SH-SY5Y (cell line): ENCODE measurements around the gene KRTAP19-2.

ENCODE experiments used
- GATA2 ChIP-seq: IDR thresholded peaks from 2 replicates; pipeline ENCODE4 v1.6.1; 2011; ENCODE audit warnings: mild to moderate bottlenecking, low read depth, low read length
- GATA3 ChIP-seq: IDR thresholded peaks from 2 replicates; pipeline ENCODE4 v1.6.1; 2011; ENCODE audit warnings: low read depth, mild to moderate bottlenecking, low read length, moderate library complexity

KRTAP19-2 gene, protein sequence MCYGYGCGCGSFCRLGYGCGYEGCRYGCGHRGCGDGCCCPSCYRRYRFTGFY

DNA sequence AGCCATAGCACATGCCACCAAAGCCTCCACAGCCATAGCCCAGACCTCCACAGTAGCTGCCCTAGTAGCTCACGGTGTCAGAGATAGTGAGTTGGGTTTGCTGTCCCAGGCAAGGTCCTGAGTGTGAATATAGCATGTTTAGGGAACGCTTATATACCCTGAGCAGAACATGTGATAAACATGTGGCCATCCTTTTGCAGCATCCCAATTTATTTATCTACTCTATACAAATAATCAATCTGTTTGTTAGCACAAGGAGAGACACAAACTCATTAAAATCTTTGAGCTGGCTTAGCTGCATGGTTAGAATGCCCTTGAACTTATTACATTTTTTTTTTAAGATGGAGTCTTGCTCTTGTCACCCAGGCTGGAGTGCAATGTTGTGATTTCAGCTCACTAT is at the start of gene KRTAP19-2:
Gene KRTAP19-2 (minus strand): TSS at position 101 of the 400 bp plus-strand sequence. CDS start 88 bp downstream, at position 13.
- TF ChIP-seq GATA3 (no peak), GATA2 (no peak)

DNA sequence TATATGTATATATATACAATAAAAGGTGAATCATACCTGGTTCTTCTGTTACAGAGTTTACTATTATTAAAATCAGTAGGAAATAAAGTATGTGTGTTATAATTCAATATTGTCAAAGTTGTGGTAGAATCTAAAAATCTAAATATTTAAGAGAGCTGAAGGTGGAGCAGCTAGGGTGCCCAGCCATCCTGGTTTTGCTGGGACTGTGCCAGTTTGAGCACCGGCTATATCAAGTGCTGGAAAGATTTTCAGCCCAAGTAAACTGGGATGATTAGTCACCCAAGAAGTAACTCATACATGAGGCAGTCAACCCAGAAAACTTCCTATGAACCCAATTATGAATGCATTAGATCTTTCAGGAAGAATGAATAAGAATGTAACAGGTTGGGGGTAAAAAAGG is 31.6 kb upstream of the KRTAP19-2 start:
- TF ChIP-seq GATA2 (no peak), GATA3 (no peak)

DNA sequence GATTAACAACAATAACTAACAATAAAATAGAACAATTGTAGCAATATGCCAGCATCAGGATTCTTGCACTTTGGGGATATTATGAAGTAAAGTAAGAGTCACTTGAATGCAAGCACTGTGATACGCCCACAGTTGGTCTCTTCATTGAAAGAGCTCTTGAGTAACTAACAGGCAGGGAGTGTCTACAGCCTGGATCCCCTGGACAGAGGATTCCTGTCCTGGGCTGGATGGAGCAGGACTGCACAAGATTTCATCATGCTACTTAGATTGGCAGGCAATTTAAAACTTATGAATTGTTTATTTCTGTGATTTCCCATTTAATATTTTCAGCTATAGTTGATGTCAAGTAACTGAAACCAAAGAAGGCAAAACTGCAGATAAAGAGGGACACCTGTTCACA is 28.4 kb upstream of the KRTAP19-2 start:
- TF ChIP-seq GATA3: no peak
- no peak for TF ChIP-seq GATA2

DNA sequence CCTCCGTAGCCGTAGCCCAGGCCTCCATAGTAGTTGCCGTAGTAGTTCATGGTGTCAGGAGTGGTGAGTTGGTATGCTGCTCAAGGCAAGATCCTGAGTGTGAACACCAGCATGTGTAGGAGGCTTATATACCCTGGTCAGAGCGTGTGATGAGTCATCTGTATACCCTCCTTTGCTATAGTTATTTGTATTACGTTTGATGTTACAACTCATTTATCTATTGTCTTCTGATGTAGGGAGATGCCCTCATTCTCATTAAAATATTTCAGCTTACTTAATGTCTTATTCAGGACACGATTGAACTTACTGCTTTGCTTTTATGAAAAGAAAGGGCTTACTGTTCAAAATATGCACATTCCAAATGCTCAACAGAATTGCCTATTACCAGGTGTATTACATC is 14.8 kb upstream of the KRTAP19-2 start, which contains the start of gene KRTAP19-5:
Gene KRTAP19-5 (minus strand): TSS at position 101 of the 400 bp plus-strand sequence. CDS start 51 bp downstream, at position 50.
- TF ChIP-seq GATA3 (no peak), GATA2 (no peak)

DNA sequence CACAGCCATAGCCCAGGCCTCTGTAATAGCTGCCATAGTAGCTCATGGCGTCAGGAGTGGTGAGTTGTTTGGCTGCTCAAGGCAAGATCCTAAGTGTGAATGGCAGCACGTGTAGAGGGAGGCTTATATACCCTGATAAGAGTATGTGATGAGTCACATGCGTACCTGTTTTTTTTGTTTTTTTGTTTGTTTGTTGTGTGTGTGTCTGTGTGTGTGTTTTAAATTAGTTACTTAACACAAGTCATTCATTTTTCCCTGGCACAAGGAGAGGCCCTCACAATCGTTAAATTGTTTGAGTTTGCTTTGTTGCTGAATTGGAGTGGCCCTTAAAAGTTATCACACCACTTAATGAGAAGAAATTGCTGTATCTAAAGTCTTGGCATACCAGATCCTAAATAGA is 9.8 kb upstream of the KRTAP19-2 start, which contains the start of gene KRTAP19-4:
Gene KRTAP19-4 (minus strand): TSS at position 101 of the 400 bp plus-strand sequence. CDS start 55 bp downstream, at position 46.
- TF ChIP-seq GATA3 (no peak), GATA2 (no peak)

DNA sequence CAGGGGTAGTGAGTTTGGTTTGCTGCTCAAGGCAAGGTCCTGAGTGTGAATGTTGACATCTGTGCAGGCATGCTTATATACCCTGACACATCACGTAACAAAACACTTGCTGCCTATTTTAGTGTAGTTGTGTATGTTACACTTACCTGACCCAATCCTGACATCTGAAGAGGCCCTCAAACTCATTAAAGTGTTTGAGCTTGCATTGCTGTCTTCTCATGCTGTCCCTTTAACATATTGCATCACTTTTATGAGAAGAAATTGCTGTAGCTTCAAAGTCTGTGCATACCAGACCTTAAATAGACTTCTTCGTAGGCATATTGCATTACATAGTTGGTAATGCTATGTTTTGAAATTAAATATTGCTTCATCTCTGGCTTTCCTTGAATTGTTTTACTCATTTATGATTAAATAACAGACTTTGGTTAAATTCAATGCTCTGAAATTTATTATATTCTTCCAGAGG is 4.8 kb upstream of the KRTAP19-2 start, which contains the start of gene KRTAP19-3:
Gene KRTAP19-3 (minus strand): TSS at position 51 of the 466 bp plus-strand sequence. CDS start 56 bp downstream, outside the sequence.
- TF ChIP-seq GATA2 (no peak), GATA3 (no peak)

DNA sequence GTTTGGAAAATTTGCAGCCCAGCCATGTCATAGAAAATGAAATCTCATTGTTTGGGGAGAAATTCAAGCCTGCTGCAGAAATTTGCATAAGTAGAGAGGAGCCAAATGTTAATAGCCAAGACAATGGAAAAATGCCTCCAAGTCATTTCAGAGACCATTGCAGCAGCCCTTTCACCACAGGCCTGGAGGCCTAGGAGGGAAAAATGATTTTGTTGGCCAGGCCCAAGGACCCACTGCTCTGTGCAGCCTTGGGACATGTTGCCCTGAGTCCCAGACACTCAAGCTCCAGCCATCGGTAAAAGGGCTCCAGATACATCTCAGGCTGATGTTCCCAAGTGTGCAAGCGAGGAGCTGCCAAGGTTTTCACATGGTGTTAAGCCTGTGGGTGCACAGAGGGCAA is 1.1 kb downstream of the KRTAP19-2 start:
- TF ChIP-seq GATA3 (no peak), GATA2 (no peak)

DNA sequence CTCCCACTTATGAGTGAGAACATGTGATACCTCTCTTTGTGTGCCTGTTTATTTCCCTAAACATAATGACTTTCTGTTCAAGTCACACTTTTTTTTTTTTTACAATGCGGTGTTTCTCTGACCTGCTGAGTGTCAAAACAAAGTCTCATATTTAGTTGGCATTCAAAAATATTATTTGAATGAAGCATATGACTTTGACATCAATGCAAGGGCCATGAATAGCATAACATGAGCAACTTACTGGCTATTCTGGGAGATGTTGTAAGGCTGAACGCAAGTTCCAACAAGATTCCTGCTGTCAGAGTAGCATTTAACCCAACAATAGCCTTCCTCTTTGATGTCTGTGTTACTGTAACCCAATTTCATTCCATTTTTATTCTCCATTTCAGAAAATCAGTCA is 5.1 kb downstream of the KRTAP19-2 start:
- TF ChIP-seq GATA3 (no peak), GATA2 (no peak)

DNA sequence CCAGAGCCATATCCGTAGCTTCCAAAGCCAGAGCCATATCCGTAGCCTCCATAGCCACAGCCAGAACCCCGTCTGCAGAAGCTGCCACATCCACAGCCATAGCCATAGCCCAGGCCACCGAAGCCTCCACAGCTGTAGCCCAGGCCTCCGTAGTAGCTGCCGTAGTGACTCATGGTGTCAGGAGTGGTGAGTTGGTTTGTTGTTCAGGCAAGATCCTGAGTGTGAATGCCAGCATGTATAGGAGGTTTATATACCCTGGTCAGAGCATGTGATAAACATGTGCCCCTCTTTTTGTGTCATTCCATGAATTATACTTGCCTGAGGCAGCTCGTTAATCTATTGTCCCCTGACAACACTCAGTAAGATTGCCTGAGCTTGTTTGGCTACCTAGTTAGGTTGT is 7.1 kb downstream of the KRTAP19-2 start, which contains the start of gene KRTAP19-1:
Gene KRTAP19-1 (minus strand): TSS at position 223 of the 400 bp plus-strand sequence. CDS start 50 bp downstream, at position 173.
- TF ChIP-seq GATA2: no peak
- no peak for TF ChIP-seq GATA3

DNA sequence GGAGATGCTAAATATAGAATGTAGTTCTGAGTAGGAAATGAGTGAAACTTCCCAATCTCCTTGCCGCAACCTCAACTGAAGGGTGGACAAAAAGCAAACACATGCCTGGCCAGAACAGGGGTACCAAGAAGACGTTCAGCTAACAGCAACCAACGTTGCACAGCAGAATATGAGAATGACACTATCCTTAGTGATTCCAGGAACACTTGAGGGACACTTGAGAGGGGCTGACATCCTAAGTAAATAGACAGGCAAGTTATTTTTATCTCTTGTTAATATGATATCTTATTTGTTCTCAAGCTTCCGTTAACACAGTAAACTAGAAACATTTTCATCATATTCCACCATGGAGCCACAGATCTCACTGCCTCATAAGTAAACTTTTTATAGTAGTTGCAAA is 8.0 kb downstream of the KRTAP19-2 start:
- no peak for TF ChIP-seq GATA3
- TF ChIP-seq GATA2: no peak

DNA sequence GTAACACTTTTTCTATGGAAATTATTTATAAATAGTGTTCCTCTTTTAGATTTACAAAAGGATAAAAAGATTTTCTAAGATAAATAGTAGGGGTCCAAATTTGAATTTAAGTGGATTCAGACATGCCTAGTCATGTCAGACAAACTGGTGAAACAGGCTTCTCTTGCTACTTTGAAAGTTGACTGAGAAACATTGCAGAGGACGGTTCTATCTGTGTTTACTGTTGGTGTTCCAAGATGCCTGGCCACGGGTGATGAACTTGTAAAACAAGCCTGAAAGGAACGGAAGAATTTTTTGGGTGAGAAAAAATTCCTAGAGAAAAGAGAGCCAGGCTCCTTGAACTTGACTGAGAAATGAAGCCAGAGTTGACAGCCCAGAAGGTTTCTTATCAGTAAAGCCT is 9.2 kb downstream of the KRTAP19-2 start:
- TF ChIP-seq GATA2: no peak
- TF ChIP-seq GATA3: no peak

DNA sequence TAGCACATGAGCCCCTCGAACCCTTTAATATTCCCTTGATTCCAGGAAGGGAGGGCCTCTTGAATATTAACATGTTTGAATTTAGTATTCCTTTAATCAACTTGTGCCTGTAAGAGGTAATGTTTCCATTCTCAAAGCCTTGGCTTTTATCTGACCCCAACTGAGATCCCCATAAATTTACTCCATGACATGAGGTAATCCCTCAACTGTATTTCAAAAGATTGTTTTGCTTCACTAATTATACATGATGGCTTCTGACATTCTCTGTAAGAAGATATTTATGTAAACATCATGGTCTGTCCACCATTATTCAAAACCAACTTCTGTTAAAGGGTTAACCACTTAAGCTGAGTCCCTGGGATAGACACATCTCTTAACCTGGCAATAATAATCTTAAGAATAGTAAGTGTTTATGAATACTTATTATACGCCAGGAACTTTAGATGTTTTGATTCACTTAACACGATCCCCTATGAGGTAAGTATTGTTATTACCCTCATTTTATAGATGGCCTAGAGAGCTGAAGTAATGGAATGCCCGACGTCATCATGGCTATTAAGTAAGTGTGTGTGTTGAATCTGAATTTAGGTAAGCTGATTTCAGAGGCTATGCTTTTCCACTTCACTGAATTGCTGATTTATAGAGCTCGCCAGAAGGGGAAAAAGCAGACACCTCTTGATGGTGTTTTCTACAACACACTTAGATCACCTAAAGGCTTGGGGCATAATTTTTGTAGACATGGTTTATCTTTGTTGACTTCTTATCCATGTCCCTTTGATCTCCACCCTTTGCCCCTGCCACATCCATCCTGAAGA is 18.1 kb downstream of the KRTAP19-2 start:
- TF ChIP-seq GATA3: no peak
- no peak for TF ChIP-seq GATA2

DNA sequence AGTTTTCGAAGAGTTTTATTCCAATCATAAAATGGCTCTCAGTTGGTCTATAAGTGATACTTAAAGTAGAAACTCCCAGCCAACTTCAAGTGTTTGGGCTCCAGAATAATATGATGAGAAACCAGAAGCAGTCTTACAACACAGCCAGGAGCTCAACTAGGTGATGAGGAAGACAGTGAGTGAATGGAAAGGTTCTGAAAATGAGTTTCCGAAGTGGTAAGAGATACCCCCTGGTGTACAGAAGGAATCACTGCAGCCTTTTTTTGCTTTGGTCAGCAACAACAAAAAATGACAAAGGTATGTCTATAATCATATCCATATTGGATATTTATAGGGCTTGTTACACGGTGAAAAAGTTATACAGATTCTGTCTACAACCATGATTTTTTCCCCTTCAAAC is 23.5 kb downstream of the KRTAP19-2 start:
- TF ChIP-seq GATA3 (no peak), GATA2 (no peak)

DNA sequence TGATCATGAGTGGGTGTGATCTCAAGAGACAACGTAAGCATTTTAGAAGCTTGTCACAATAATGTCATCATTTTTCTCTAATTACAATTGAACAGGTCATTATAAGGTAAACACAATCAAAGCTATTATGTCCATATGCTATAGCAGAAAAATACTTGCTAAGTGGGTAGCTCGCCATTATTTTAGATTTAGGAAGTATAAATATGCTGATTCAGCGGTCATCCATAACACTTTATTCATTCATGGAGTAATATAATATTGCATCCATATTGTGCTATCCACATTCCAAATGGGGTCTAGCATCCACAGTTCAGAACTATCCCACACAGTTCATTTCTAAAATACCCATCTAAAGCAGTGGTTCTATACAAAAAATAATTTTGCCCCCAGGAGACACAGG is 38.7 kb downstream of the KRTAP19-2 start:
- TF ChIP-seq GATA3 (no peak), GATA2 (no peak)

DNA sequence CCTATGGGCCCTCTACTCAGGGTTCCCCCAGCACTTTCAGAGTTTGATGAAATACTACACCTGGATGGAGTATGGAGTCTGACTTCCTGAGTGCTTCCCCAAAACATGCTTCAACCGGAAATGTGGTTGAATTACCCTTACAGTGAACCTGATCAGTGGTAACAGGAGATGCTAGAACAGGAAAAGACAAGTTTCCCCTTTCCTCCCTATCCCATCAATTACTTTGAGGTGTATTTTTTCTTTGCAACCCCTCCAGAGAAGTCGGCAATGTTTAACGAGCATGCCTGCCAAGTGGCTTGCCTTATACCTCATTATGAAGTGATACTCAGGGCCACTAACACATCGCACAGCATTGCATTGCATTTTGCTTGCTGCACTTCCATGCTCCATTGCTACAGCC is 40.2 kb downstream of the KRTAP19-2 start:
- TF ChIP-seq GATA2: no peak
- no peak for TF ChIP-seq GATA3

DNA sequence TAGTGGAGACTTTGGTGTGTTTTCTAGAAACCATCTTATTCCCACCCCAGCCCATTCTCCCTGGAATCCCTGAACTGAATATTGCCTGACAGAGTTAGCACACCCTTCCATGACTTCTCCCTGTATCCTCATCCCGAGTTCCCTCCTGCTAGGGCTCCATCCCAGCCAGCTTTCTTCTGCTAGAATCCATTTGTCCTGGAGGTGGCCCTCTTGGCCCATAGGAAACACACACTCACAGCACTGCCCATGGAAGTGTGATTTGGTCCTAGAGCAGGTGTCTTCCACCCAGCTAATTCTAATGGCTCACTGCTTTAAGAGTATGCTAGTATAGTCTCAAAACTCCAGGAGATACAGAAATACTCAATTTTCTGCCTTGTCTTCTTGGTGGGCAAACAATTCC is 43.0 kb downstream of the KRTAP19-2 start:
- TF ChIP-seq GATA3 (no peak), GATA2 (no peak)
